Breast epithelium (tissue), 4 donors: Measurements from ENCODE around the gene HPD. TPM values are rescaled to one million over a fixed set of nuclear protein-coding genes. Genes with fewer than 3 reads are reported as not detected.
"Not testable (repeated sequence)": the region's sequence is repeated elsewhere in the genome, so short reads cannot be mapped to it uniquely, and the experiment has no call there.

Experiments used
- DNase-seq, 2 donors: peaks; one replicate each; pipeline ENCODE4 v3.0.0-alpha.2; 2019; ENCODE audit warnings: low spot score in 2 of 2
- H3K27ac ChIP-seq, 2 donors: fragments of 200-600 bp; sonication (generic) in 1 of 2; one replicate each; pipeline ENCODE4 v1.5.1; 2016 to 2019; ENCODE audit warnings: mild to moderate bottlenecking in 1 of 2
- H3K27me3 ChIP-seq, 2 donors: fragments of 200-600 bp; sonication (generic) in 1 of 2; one replicate each; pipeline versions ENCODE4 v1.5.1 to v1.6.0; 2017 to 2019; ENCODE audit warnings: control low read depth in 1 of 2, mild to moderate bottlenecking in 1 of 2
- H3K36me3 ChIP-seq: fragments of 200-600 bp; one replicate; pipeline ENCODE4 v1.5.1; 2019
- H3K4me1 ChIP-seq, 2 donors: fragments of 200-600 bp; sonication (generic); one replicate each; pipeline ENCODE4 v1.5.1; 2016 to 2019; ENCODE audit warnings: control low read depth in 1 of 2
- H3K4me3 ChIP-seq, 3 donors: fragments of 200-600 bp; sonication (generic); 1 replicate in 2 of 3; 2 replicates in 1 of 3; pipeline ENCODE4 v1.5.1; 2016 to 2019; ENCODE audit warnings: mild to moderate bottlenecking in 3 of 3, moderate library complexity in 2 of 3
- H3K9me3 ChIP-seq, 2 donors: fragments of 200-600 bp; sonication (generic) in 1 of 2; one replicate each; pipeline ENCODE4 v1.5.1; 2016 to 2019; ENCODE audit warnings: control low read depth in 1 of 2
- CTCF ChIP-seq, 3 donors: fragments of 450-650 bp; IDR thresholded peaks; one replicate each; pipeline ENCODE4 v1.5.1; 2016 to 2017; ENCODE audit warnings: antibody characterized with exemption in 3 of 3, mild to moderate bottlenecking in 3 of 3, moderate library complexity in 3 of 3
- POLR2A ChIP-seq: fragments of 450-650 bp; IDR thresholded peaks from one replicate; pipeline ENCODE4 v1.6.1; 2016; ENCODE audit warnings: antibody characterized with exemption, mild to moderate bottlenecking, moderate library complexity
- POLR2AphosphoS5 ChIP-seq, 3 donors: sonication (generic); formaldehyde crosslinking; IDR thresholded peaks; one replicate each; pipeline ENCODE4 v1.6.1; 2017; ENCODE audit warnings: antibody characterized with exemption in 3 of 3
- intact Hi-C: fragments of 100-400 bp; cut with DNase I; formaldehyde crosslinking; loops from one replicate; pipeline ENCODE4 v1.15.1; 2023; ENCODE audit warnings: low total_unique reads
- total RNA-seq, 3 donors: library from RNA; depleted of rRNA; stranded (reverse); fragments of >200 nt; gene quantifications; one replicate each; pipeline ENCODE4 v1.1.0, GENCODE V29; 2016

The HPD gene
- total RNA-seq, 3 donors from 2014 or later, result 0.64 to 1.6 TPM; not detected in 1

GRCh38 chr12:121861636-121862254, 3.1 kb upstream of the HPD start:
- Histone ChIP-seq H3K27me3 (no peaks in the 10 kb centered on the region), H3K9me3 (no peaks in the 10 kb centered on the region), H3K4me1 (peaks cover 0 to 5% of the 10 kb centered on the region in 2 donors), H3K27ac (no peak overlapping the region), H3K4me3 (no peak overlapping the region), H3K36me3 (no peaks in the 10 kb centered on the region)
- intact Hi-C loops, result no loop called here
- no peak for DNase-seq
- no peak for TF ChIP-seq CTCF (IDR thresholded peaks at IDR 0.05)
- no peak for TF ChIP-seq POLR2A
- no peak for TF ChIP-seq POLR2AphosphoS5 (IDR thresholded peaks at IDR 0.05)

- H3K4me3 ChIP-seq, H3K27ac ChIP-seq, H3K27me3 ChIP-seq, intact Hi-C loops, DNase-seq, H3K9me3 ChIP-seq, H3K36me3 ChIP-seq, H3K4me1 ChIP-seq: not testable (repeated sequence)
These were observed 2.0 kb upstream of the HPD start for GRCh38 chr12:121860699-121861098.

- TF ChIP-seq POLR2A (no peak), CTCF (IDR thresholded peaks at IDR 0.05) (no peak), POLR2AphosphoS5 (IDR thresholded peaks at IDR 0.05) (no peak)
- DNase-seq, result no peak
- H3K4me1 ChIP-seq, result peaks cover 0 to 5% of the 10 kb centered on the region in 2 donors
- peak overlapping the region; percentile 82 to 88 for H3K27ac ChIP-seq
- H3K36me3 ChIP-seq, result no peaks in the 10 kb centered on the region
- intact Hi-C loops, result no loop called here
- no peaks in the 10 kb centered on the region for H3K9me3 ChIP-seq
- no peak overlapping the region for H3K4me3 ChIP-seq
- H3K27me3 ChIP-seq, result no peaks in the 10 kb centered on the region
These were observed 1.6 kb upstream of the HPD start for GRCh38 chr12:121860257-121860656.

- Histone ChIP-seq H3K36me3 (no peaks in the 10 kb centered on the region), H3K27ac (peak overlapping the region; percentile 82 to 88)
- intact Hi-C loops, result no loop called here
These were observed 369 bp downstream of the HPD start for GRCh38 chr12:121858318-121858661.

GRCh38 chr12:121857322-121858246, 1.1 kb downstream of the HPD start:
- DNase-seq, result no peak
- TF ChIP-seq POLR2A, result no peak
- no peak for TF ChIP-seq CTCF (IDR thresholded peaks at IDR 0.05)
- TF ChIP-seq POLR2AphosphoS5 (IDR thresholded peaks at IDR 0.05), result no peak
- H3K36me3 ChIP-seq, result no peaks in the 10 kb centered on the region
- H3K4me3 ChIP-seq, result no peak overlapping the region
- no peaks in the 10 kb centered on the region for H3K27me3 ChIP-seq
- H3K4me1 ChIP-seq, result peaks cover 0 to 5% of the 10 kb centered on the region in 2 donors
- H3K27ac ChIP-seq, result peak overlapping the region in 1 of 2 donors; percentile 82
- H3K9me3 ChIP-seq, result no peaks in the 10 kb centered on the region
- intact Hi-C loops, result no loop called here

More at GRCh38 chr12:121858318-121858661, 369 bp downstream of the HPD start:
- no peaks in the 10 kb centered on the region for H3K27me3 ChIP-seq
- TF ChIP-seq POLR2A (no peak), CTCF (IDR thresholded peaks at IDR 0.05) (no peak), POLR2AphosphoS5 (IDR thresholded peaks at IDR 0.05) (no peak)
- no peaks in the 10 kb centered on the region for H3K9me3 ChIP-seq
- H3K4me1 ChIP-seq, result peaks cover 0 to 5% of the 10 kb centered on the region in 2 donors
- H3K4me3 ChIP-seq, result no peak overlapping the region
- no peak for DNase-seq

- H3K27me3 ChIP-seq, intact Hi-C loops, H3K4me1 ChIP-seq, H3K36me3 ChIP-seq, H3K4me3 ChIP-seq, H3K27ac ChIP-seq, DNase-seq, H3K9me3 ChIP-seq: not testable (repeated sequence)
These were observed 6.3 kb downstream of the HPD start for GRCh38 chr12:121852392-121852791.
